ENCODE results near the gene NCL. TPM values are rescaled to one million over a fixed set of nuclear protein-coding genes. Genes with fewer than 3 reads are reported as not detected.

NCL gene
- total and polyA plus RNA-seq, 2 of the 4 experiments (the other 2 are of a cell fraction) = 267 to 289 TPM

- no peaks in the 10 kb centered on the region for H3K9me3 ChIP-seq (ENCODE audit: control insufficient read depth, insufficient read depth, low read length)
- no peak overlapping the region for H2AFZ ChIP-seq (replicated peaks; ENCODE audit: low read length, poor library complexity)
- 87% methylated on average over 7 of the region's 10 CpGs; no CpG with 5 or more reads in 1 of the 2 experiments for WGBS, 2 experiments (ENCODE audit: extremely low coverage in 2 of 2, insufficient read length in 1 of 2)
- H3K4me2 ChIP-seq (ENCODE audit: low read depth, low read length) = no peak overlapping the region
- H2AK5ac ChIP-seq (ENCODE audit: low read depth, low read length) = no peak overlapping the region
- CTCF ChIA-PET = no interaction called here
- no peak overlapping the region for H4K5ac ChIP-seq (ENCODE audit: low read depth, low read length)
- TF ChIP-seq ELK1 (IDR thresholded peaks at IDR 0.05; ENCODE audit: borderline replicate concordance, low read depth, low read length) = no peak
- H3K4me1 ChIP-seq (ENCODE audit: control insufficient read depth, insufficient read depth, low read length) = no peaks in the 10 kb centered on the region
- H2AK9ac ChIP-seq (replicated peaks; ENCODE audit: low read depth, low read length, poor library complexity) = no peak overlapping the region
- DNase-seq (no peak), ATAC-seq (ENCODE audit: low read depth) (no peak)
- H4K91ac ChIP-seq (ENCODE audit: insufficient read depth, low read depth, low read length) = no peak overlapping the region
- POLR2A ChIA-PET (ENCODE audit: unreplicated experiment) = no interaction called here
- no peak overlapping the region for H3K23ac ChIP-seq (ENCODE audit: low read depth, low read length)
- no peak overlapping the region for H3K14ac ChIP-seq (replicated peaks; ENCODE audit: low read depth, low read length)
- no peak overlapping the region for H2BK5ac ChIP-seq (ENCODE audit: low read depth, low read length, poor library complexity, severe bottlenecking)
- no peak overlapping the region for H4K8ac ChIP-seq (ENCODE audit: low read depth in 2 of 2, low read length in 2 of 2)
- no peaks in the 10 kb centered on the region for H3K36me3 ChIP-seq (ENCODE audit: control insufficient read depth, insufficient read depth, low read length)
- H3K9me1 ChIP-seq (ENCODE audit: insufficient read depth, low read length) = no peaks in the 10 kb centered on the region; the same call in 1 of the 2 replicates
- H3K4me3 ChIP-seq (ENCODE audit: insufficient read depth, low read depth, low read length) = no peak overlapping the region
- no peak overlapping the region for H3K9ac ChIP-seq (ENCODE audit: low read depth, low read length)
- no peak overlapping the region for H2BK15ac ChIP-seq (ENCODE audit: low read depth, low read length)
- no peak overlapping the region for H3K18ac ChIP-seq (ENCODE audit: low read depth, low read length)
- intact Hi-C loops (cut with micrococcal nuclease) (no loop called here), dilution Hi-C loops (cut with HindIII; ENCODE audit: low sequenced_read_pairs, unreplicated experiment) (no loop called here), in situ Hi-C loops (cut with MboI; ENCODE audit: low sequenced_read_pairs) (no loop called here)
- no peak overlapping the region for H2BK20ac ChIP-seq (ENCODE audit: low read depth, low read length)
- H3K56ac ChIP-seq (ENCODE audit: extremely low read depth, insufficient read depth, low read length) = no peak overlapping the region
- no peak overlapping the region for H3K27ac ChIP-seq (ENCODE audit: insufficient read depth, low read length)
- H4K20me1 ChIP-seq (ENCODE audit: insufficient read depth, low read length) = no peaks in the 10 kb centered on the region
- H3K79me1 ChIP-seq (ENCODE audit: low read depth in 1 of 2, low read length in 2 of 2) = no peaks in the 10 kb centered on the region
- BruUV-seq (replicated peaks) = no TSS peak
- no peak overlapping the region for H2BK120ac ChIP-seq (ENCODE audit: low read depth, low read length)
- no peak overlapping the region for H3K4ac ChIP-seq (ENCODE audit: low read depth, low read length)
- peaks cover 7% of the 10 kb centered on the region for H3K27me3 ChIP-seq (ENCODE audit: control insufficient read depth, insufficient read depth, low read length)
Measured at GRCh38 chr2:231423176-231423575, 41.1 kb downstream of the NCL start.
